Hematopoietic multipotent progenitor cell treated with erythropoietin and hydrocortisone succinate and interleukin-3 and kit ligand, for 8 days (in vitro differentiated cells): ENCODE data around the gene ARHGEF16.

Source experiments
- DNase-seq: peaks from one replicate; pipeline ENCODE4 v3.0.0-alpha.2; 2015

The ARHGEF16 gene

GRCh38 chr1:3504151-3504821 is 49.8 kb downstream of the ARHGEF16 start:
- DNase-seq = no peak

GRCh38 chr1:3504822-3505153 is 50.3 kb downstream of the ARHGEF16 start:
- no peak for DNase-seq

- no peak for DNase-seq
Measured at GRCh38 chr1:3505161-3505560, 50.7 kb downstream of the ARHGEF16 start.

GRCh38 chr1:3506041-3506440 is 51.6 kb downstream of the ARHGEF16 start:
- DNase-seq = no peak

GRCh38 chr1:3506943-3507342 is 52.5 kb downstream of the ARHGEF16 start:
- DNase-seq = no peak

- no peak for DNase-seq
Measured at GRCh38 chr1:3507636-3508275, 53.3 kb downstream of the ARHGEF16 start.

- no peak for DNase-seq
Measured at GRCh38 chr1:3508757-3509415, 54.4 kb downstream of the ARHGEF16 start.

GRCh38 chr1:3509721-3510120 is 55.3 kb downstream of the ARHGEF16 start:
- DNase-seq = no peak

GRCh38 chr1:3510136-3510955 is 55.9 kb downstream of the ARHGEF16 start:
- no peak for DNase-seq

GRCh38 chr1:3510956-3511250 is 56.4 kb downstream of the ARHGEF16 start:
- DNase-seq = no peak

GRCh38 chr1:3511306-3511705 is 56.8 kb downstream of the ARHGEF16 start:
- no peak for DNase-seq

- DNase-seq = no peak
Measured at GRCh38 chr1:3511856-3512255, 57.4 kb downstream of the ARHGEF16 start.

GRCh38 chr1:3514404-3514803 is 59.9 kb downstream of the ARHGEF16 start:
- no peak for DNase-seq

- DNase-seq = no peak
Measured at GRCh38 chr1:3515272-3515671, 60.8 kb downstream of the ARHGEF16 start.

GRCh38 chr1:3515774-3516480 is 61.5 kb downstream of the ARHGEF16 start:
- peak; percentile 63 for DNase-seq

GRCh38 chr1:3516481-3516869 is 62.0 kb downstream of the ARHGEF16 start:
- no peak for DNase-seq

GRCh38 chr1:3516911-3517675 is 62.6 kb downstream of the ARHGEF16 start:
- no peak for DNase-seq

GRCh38 chr1:3518256-3518655 is 63.8 kb downstream of the ARHGEF16 start:
- no peak for DNase-seq

- no peak for DNase-seq
Measured at GRCh38 chr1:3518756-3519155, 64.3 kb downstream of the ARHGEF16 start.

- no peak for DNase-seq
Measured at GRCh38 chr1:3519301-3519885, 64.9 kb downstream of the ARHGEF16 start.

- DNase-seq = no peak
Measured at GRCh38 chr1:3520419-3521378, 66.2 kb downstream of the ARHGEF16 start.
